ENCODE measurements around the gene BGN.

BGN gene

GRCh38 chrX:153460826-153461225 is 34.0 kb upstream of the BGN start:
- no peak for DNase-seq (ENCODE audit: low read depth, low spot score)

- DNase-seq (ENCODE audit: low read depth, low spot score): no peak
Observed at GRCh38 chrX:153462291-153462690, 32.5 kb upstream of the BGN start.

- DNase-seq (ENCODE audit: low read depth, low spot score): no peak
Observed at GRCh38 chrX:153463031-153463430, 31.7 kb upstream of the BGN start.

GRCh38 chrX:153463556-153463955 is 31.2 kb upstream of the BGN start:
- DNase-seq (ENCODE audit: low read depth, low spot score): no peak

GRCh38 chrX:153464116-153464515 is 30.7 kb upstream of the BGN start:
- no peak for DNase-seq (ENCODE audit: low read depth, low spot score)

- no peak for DNase-seq (ENCODE audit: low read depth, low spot score)
Observed at GRCh38 chrX:153465691-153466380, 28.9 kb upstream of the BGN start.

GRCh38 chrX:153468008-153468580 is 26.7 kb upstream of the BGN start:
- no peak for DNase-seq (ENCODE audit: low read depth, low spot score)

GRCh38 chrX:153469811-153470410 is 24.9 kb upstream of the BGN start:
- DNase-seq (ENCODE audit: low read depth, low spot score): no peak

GRCh38 chrX:153470411-153471363 is 24.1 kb upstream of the BGN start, which contains the start of gene HAUS7:
Gene HAUS7 (minus strand): TSS chrX:153470576. CDS start chrX:153470557, 19 bp downstream.
- DNase-seq (ENCODE audit: low read depth, low spot score): no peak

GRCh38 chrX:153471663-153472280 is 23.0 kb upstream of the BGN start:
- DNase-seq (ENCODE audit: low read depth, low spot score): no peak

- no peak for DNase-seq (ENCODE audit: low read depth, low spot score)
Observed at GRCh38 chrX:153473126-153473525, 21.7 kb upstream of the BGN start.

GRCh38 chrX:153474266-153474665 is 20.5 kb upstream of the BGN start:
- no peak for DNase-seq (ENCODE audit: low read depth, low spot score)

GRCh38 chrX:153474718-153475117 is 20.1 kb upstream of the BGN start:
- no peak for DNase-seq (ENCODE audit: low read depth, low spot score)

- DNase-seq (ENCODE audit: low read depth, low spot score): no peak
Observed at GRCh38 chrX:153475271-153475670, 19.5 kb upstream of the BGN start.

- no peak for DNase-seq (ENCODE audit: low read depth, low spot score)
Observed at GRCh38 chrX:153475751-153476281, 19.0 kb upstream of the BGN start.

- DNase-seq (ENCODE audit: low read depth, low spot score): no peak
Observed at GRCh38 chrX:153476666-153477363, 18.0 kb upstream of the BGN start.

GRCh38 chrX:153477364-153477857 is 17.4 kb upstream of the BGN start:
- no peak for DNase-seq (ENCODE audit: low read depth, low spot score)

- DNase-seq (ENCODE audit: low read depth, low spot score): no peak
Observed at GRCh38 chrX:153477901-153478300, 16.9 kb upstream of the BGN start.

- no peak for DNase-seq (ENCODE audit: low read depth, low spot score)
Observed at GRCh38 chrX:153478746-153479145, 16.0 kb upstream of the BGN start.

GRCh38 chrX:153481043-153481442 is 13.7 kb upstream of the BGN start:
- no peak for DNase-seq (ENCODE audit: low read depth, low spot score)

Data from iPS DF 19.7 (cell line).